GM12892 (cell line): ENCODE data around the gene APMAP.

Experiments
- POLR2A ChIP-seq: IDR thresholded peaks from 2 replicates; pipeline ENCODE4 v1.6.1; 2011; ENCODE audit warnings: low read depth, low read length, control low read depth
- TAF1 ChIP-seq: IDR thresholded peaks from 2 replicates; pipeline ENCODE4 v1.6.1; 2011; ENCODE audit warnings: low read depth, mild to moderate bottlenecking, control low read depth, low read length, borderline replicate concordance

- TF ChIP-seq TAF1: no peak
- no peak for TF ChIP-seq POLR2A
Measured at GRCh38 chr20:24934101-24934661, 58.4 kb downstream of the APMAP start.
